B cell (primary cell): ENCODE measurements around the gene CADM1. TPM values are rescaled to one million over a fixed set of nuclear protein-coding genes. Genes with fewer than 3 reads are reported as not detected.

Experiments
- ATAC-seq: fragments of 200-7000 bp; cut with Tn5 transposase; one replicate; pipeline ENCODE4 v1.10.0; 2021; ENCODE audit warnings: low read depth, mild to moderate bottlenecking, moderate number of reproducible peaks, moderate library complexity
- CTCF ChIA-PET: fragments of 350-600 bp; sonication (Branson Sonifier 250); formaldehyde crosslinking; loops from one replicate; lab custom pipeline; 2021; ENCODE audit warnings: antibody characterized with exemption, inconsistent platforms; lab: Charles Lee
- POLR2A ChIA-PET: fragments of 350-600 bp; sonication (Branson Sonifier 250); formaldehyde crosslinking; loops from one replicate; lab custom pipeline; 2021; ENCODE audit warnings: antibody characterized with exemption; lab: Charles Lee
- DNase-seq: peaks from one replicate; pipeline ENCODE4 v3.0.0; 2013
- H2AFZ ChIP-seq: 2 replicates; pipeline ENCODE4 v1.6.1; 2012; ENCODE audit warnings: mild to moderate bottlenecking, low read depth, low read length; ENCODE audit not compliant: insufficient read depth, poor library complexity, severe bottlenecking
- H3K27ac ChIP-seq, 2 donors: 1 replicate in 1 of 2; 2 replicates in 1 of 2; pipeline ENCODE4 v1.5.1; 2012 to 2013; ENCODE audit warnings: low read length in 2 of 2, mild to moderate bottlenecking in 2 of 2, moderate library complexity in 1 of 2
- H3K27me3 ChIP-seq, 4 experiments: fragments of 200-600 bp in 1 of 4; sonication (generic) in 1 of 4; replicated peaks in 1 of 4; 1 replicate in 2 of 4; 2 replicates in 2 of 4; pipeline versions ENCODE4 v1.6.1 to v1.7.0; 2013 to 2016; ENCODE audit warnings: low read length in 3 of 4, mild to moderate bottlenecking in 2 of 4, mixed read lengths in 1 of 4, moderate library complexity in 1 of 4; ENCODE audit not compliant: insufficient read depth in 4 of 4, control insufficient read depth in 3 of 4; ENCODE audit errors: control extremely low read depth in 1 of 4
- H3K36me3 ChIP-seq, 2 experiments: replicated peaks in 1 of 2; 1 replicate in 1 of 2; 2 replicates in 1 of 2; pipeline versions ENCODE4 v1.6.1 to v1.7.1; 2013; ENCODE audit warnings: low read length in 1 of 2; ENCODE audit not compliant: insufficient read depth in 2 of 2, control insufficient read depth in 1 of 2; ENCODE audit errors: control extremely low read depth in 1 of 2, extremely low read depth in 1 of 2
- H3K4me1 ChIP-seq, 2 donors: fragments of 200-600 bp in 1 of 2; sonication (generic) in 1 of 2; 1 replicate in 1 of 2; 2 replicates in 1 of 2; pipeline versions ENCODE4 v1.5.1 to v1.6.1; 2013 to 2017; ENCODE audit warnings: low read length in 2 of 2; ENCODE audit not compliant: control insufficient read depth in 2 of 2, insufficient read depth in 2 of 2
- H3K4me2 ChIP-seq: replicated peaks from 2 replicates; pipeline ENCODE3; 2012; ENCODE audit warnings: mild to moderate bottlenecking, low read depth, low read length; ENCODE audit not compliant: poor library complexity, severe bottlenecking
- H3K4me3 ChIP-seq, 5 experiments: fragments of 200-600 bp in 1 of 5; sonication (generic) in 1 of 5; 1 replicate in 3 of 5; 2 replicates in 2 of 5; pipeline versions ENCODE4 v1.5.1 to v1.7.0; 2011 to 2016; ENCODE audit warnings: low read length in 4 of 5, mild to moderate bottlenecking in 4 of 5, low read depth in 2 of 5, control low read depth in 1 of 5, moderate library complexity in 1 of 5; ENCODE audit not compliant: insufficient read depth in 1 of 5; ENCODE audit errors: control extremely low read depth in 1 of 5, extremely low read depth in 1 of 5
- H3K79me2 ChIP-seq: fragments of 200-600 bp; sonication (generic); one replicate; pipeline ENCODE4 v1.6.0; 2016; ENCODE audit warnings: low read length; ENCODE audit not compliant: control insufficient read depth, insufficient read depth
- H3K9ac ChIP-seq: fragments of 200-600 bp; sonication (generic); 2 replicates; pipeline ENCODE4 v1.6.1; 2017; ENCODE audit warnings: mild to moderate bottlenecking, low read length, moderate library complexity
- H3K9me3 ChIP-seq, 3 donors: one replicate each; pipeline versions ENCODE4 v1.6.1 to v1.7.1; 2013; ENCODE audit warnings: low read length in 2 of 3; ENCODE audit not compliant: control insufficient read depth in 2 of 3, insufficient read depth in 1 of 3; ENCODE audit errors: control extremely low read depth in 1 of 3
- H4K20me1 ChIP-seq: 2 replicates; pipeline ENCODE4 v1.6.0; 2012; ENCODE audit warnings: mild to moderate bottlenecking, low read length; ENCODE audit not compliant: insufficient read depth, control insufficient read depth, poor library complexity, severe bottlenecking
- H3K27ac Mint-ChIP-seq: one replicate; pipeline ENCODE4 v1.8.0; 2021; ENCODE audit warnings: mixed read lengths
- H3K27me3 Mint-ChIP-seq: one replicate; pipeline ENCODE4 v1.8.0; 2021; ENCODE audit warnings: mixed read lengths
- H3K4me1 Mint-ChIP-seq: one replicate; pipeline ENCODE4 v1.8.0; 2021; ENCODE audit warnings: mixed read lengths
- H3K4me3 Mint-ChIP-seq: one replicate; pipeline ENCODE4 v1.8.0; 2021; ENCODE audit warnings: mixed read lengths
- H3K9me3 Mint-ChIP-seq: one replicate; pipeline ENCODE4 v1.8.0; 2022; ENCODE audit warnings: mixed read lengths; ENCODE audit not compliant: insufficient read depth
- EZH2 ChIP-seq: IDR thresholded peaks from 2 replicates; pipeline ENCODE4 v1.6.1; 2012; ENCODE audit warnings: borderline replicate concordance, low read depth, mild to moderate bottlenecking, moderate library complexity, low read length; ENCODE audit not compliant: insufficient read depth, poor library complexity, severe bottlenecking
- WGBS: methylation state at CpG from one replicate; pipeline ENCODE4 v1.1.5; 2013; ENCODE audit warnings: missing lambda C conversion rate; ENCODE audit not compliant: insufficient coverage; 5-methylcytosine and 5-hydroxymethylcytosine counted together
- intact Hi-C: fragments of 100-400 bp; cut with micrococcal nuclease; formaldehyde crosslinking; loops from one replicate; pipeline ENCODE4 v1.10.0; 2022
- polyA plus RNA-seq: library from polyadenylated mRNA; depleted of rRNA; stranded (reverse); fragments of >200 nt; gene quantifications from 2 replicates; pipeline ENCODE4 v1.2.3, GENCODE V29; 2012
- total RNA-seq, 2 donors: library from RNA; stranded (reverse); fragments of 120-200 nt in 1 of 2; gene quantifications; 1 replicate in 1 of 2; 2 replicates in 1 of 2; pipeline versions ENCODE4 v1.2.3 to v1.2.4, GENCODE V29; 2013 to 2022
- TF ChIP-seq, protein P1 (sequence below): fragments of 200-600 bp; IDR thresholded peaks from one replicate; pipeline ENCODE4 v1.8.0; 2022; ENCODE audit warnings: antibody characterized with exemption, mild to moderate bottlenecking

The CADM1 gene
- total and polyA plus RNA-seq, 2 donors (not counting 1 experiment from before 2014, with no cell fraction given): 0.43 to 0.49 TPM

GRCh38 chr11:115148691-115149090 lies 355.5 kb downstream of the CADM1 start:
- Mint-ChIP-seq H3K9me3 (peaks cover 3% of the 10 kb centered on the region), H3K4me1 (no peaks in the 10 kb centered on the region), H3K4me3 (no peak overlapping the region), H3K27me3 (no peaks in the 10 kb centered on the region), H3K27ac (no peak overlapping the region)
- no peak overlapping the region for H2AFZ ChIP-seq
- H3K9me3 ChIP-seq: peaks cover 0 to 4% (median 0%) of the 10 kb centered on the region in 3 donors
- intact Hi-C loops: no loop called here
- ChIA-PET CTCF (no interaction called here), POLR2A (no interaction called here)
- H3K9ac ChIP-seq: no peak overlapping the region
- no peak overlapping the region for H3K4me3 ChIP-seq
- TF ChIP-seq EZH2: no peak
- TF ChIP-seq, protein P1, sequence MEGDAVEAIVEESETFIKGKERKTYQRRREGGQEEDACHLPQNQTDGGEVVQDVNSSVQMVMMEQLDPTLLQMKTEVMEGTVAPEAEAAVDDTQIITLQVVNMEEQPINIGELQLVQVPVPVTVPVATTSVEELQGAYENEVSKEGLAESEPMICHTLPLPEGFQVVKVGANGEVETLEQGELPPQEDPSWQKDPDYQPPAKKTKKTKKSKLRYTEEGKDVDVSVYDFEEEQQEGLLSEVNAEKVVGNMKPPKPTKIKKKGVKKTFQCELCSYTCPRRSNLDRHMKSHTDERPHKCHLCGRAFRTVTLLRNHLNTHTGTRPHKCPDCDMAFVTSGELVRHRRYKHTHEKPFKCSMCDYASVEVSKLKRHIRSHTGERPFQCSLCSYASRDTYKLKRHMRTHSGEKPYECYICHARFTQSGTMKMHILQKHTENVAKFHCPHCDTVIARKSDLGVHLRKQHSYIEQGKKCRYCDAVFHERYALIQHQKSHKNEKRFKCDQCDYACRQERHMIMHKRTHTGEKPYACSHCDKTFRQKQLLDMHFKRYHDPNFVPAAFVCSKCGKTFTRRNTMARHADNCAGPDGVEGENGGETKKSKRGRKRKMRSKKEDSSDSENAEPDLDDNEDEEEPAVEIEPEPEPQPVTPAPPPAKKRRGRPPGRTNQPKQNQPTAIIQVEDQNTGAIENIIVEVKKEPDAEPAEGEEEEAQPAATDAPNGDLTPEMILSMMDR: no peak
- no peaks in the 10 kb centered on the region for H3K79me2 ChIP-seq
- no peaks in the 10 kb centered on the region for H3K4me1 ChIP-seq
- DNase-seq: no peak
- H3K4me2 ChIP-seq: no peak overlapping the region
- ATAC-seq: no peak
- H4K20me1 ChIP-seq: no peaks in the 10 kb centered on the region
- WGBS: 82% methylated on average over 1 of the region's 2 CpGs
- no peak overlapping the region for H3K27ac ChIP-seq
- no peaks in the 10 kb centered on the region for H3K36me3 ChIP-seq
- H3K27me3 ChIP-seq: no peaks in the 10 kb centered on the region

DNA sequence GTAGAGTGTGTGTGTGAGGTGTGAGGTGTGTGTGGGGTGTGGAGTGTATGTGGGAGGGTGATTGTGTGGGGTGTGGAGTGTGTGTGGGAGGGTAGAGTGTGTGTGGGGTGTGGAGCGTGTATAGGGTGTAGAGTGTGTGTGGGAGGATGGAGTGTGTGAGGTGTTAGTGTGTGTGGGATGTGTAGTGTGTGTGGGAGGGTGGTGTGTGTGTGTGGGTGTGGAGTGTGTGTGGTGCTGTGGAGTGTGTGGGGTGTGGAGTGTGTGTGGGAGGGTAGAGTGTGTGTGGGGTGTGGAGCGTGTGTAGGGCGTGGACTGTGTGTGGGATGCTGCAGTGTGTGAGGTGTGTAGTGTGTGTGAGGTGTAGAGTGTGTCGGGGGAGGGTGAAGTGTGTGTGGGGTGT lies 356.1 kb downstream of the CADM1 start:
- Histone ChIP-seq H2AFZ (no peak overlapping the region), H3K9ac (no peak overlapping the region), H3K27ac (no peak overlapping the region), H3K79me2 (no peaks in the 10 kb centered on the region), H3K4me1 (no peaks in the 10 kb centered on the region), H3K4me3 (no peak overlapping the region), H4K20me1 (no peaks in the 10 kb centered on the region), H3K36me3 (no peaks in the 10 kb centered on the region), H3K27me3 (peaks cover 0 to 3% (median 0%) of the 10 kb centered on the region in 4 experiments), H3K4me2 (no peak overlapping the region), H3K9me3 (no peaks in the 10 kb centered on the region)
- TF ChIP-seq EZH2: no peak
- TF ChIP-seq, protein P1: no peak
- Mint-ChIP-seq H3K27me3 (no peaks in the 10 kb centered on the region), H3K4me3 (no peak overlapping the region), H3K9me3 (peaks cover 3% of the 10 kb centered on the region), H3K27ac (no peak overlapping the region), H3K4me1 (no peaks in the 10 kb centered on the region)
- ChIA-PET POLR2A (no interaction called here), CTCF (no interaction called here)
- 98% methylated on average over 4 of the region's 4 CpGs for WGBS
- DNase-seq (no peak), ATAC-seq (no peak)
- intact Hi-C loops: no loop called here
